GM21619 (cell line): ENCODE measurements around the gene PLEKHG7.
"Not testable (repeated sequence)": the region's sequence is repeated elsewhere in the genome, so short reads cannot be mapped to it uniquely, and the experiment has no call there.

Experiments
- ATAC-seq: cut with Tn5 transposase; IDR thresholded peaks from one replicate; pipeline ENCODE4 v1.9.1; 2021; ENCODE audit not compliant: unreplicated experiment

The PLEKHG7 gene

DNA sequence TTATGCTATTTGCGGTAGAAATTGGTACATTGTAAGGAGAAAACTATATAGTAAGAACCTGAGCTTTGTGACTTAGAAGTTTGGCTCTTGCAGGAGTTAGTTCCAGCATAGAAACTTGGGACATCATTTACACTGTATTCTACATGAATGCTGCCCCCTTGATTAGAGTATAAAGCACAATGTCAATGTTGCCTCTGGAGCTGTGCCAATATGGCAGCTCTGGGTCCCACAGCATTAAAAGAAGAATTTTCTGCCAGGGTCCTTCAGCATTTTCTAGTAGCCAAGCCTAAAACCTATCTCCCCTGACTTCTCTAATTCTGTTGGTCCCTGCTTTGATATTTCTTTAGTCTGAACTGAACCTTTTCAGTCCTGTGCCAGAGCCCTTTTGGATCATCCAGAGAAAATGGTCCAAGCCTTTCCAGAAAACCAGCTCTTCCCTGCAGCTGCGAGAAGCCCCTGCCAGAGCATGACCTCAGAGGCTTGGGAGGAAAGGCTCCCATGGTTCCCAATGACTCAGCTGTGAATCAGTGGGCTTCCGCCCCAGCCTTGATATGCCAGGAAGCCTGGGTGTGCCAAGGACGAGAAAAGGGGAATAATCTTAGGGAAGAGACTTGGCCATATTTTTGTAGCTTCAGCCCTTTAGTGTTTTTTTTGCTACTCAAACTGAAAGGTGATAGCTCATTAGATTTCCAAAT is 43.2 kb downstream of the PLEKHG7 start:
- no peak for ATAC-seq

DNA sequence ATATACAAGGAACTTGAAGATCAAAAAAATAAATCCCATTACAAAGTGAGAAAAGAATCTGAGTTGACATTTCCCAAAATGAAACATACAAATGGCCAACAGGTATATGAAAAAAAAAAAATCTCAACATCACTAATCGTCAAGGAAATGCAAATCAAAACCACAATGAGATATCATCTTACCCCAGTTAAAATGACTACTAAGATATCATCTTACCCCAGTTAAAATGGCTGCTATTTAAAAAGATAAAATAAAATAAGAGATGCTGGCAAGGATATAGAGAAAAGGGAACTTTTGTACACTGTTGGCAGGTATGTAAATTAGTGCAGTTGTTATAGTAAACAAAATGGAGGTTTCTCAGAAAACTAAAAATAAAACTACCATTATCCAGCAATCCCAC is 44.4 kb downstream of the PLEKHG7 start:
- ATAC-seq = no peak

DNA sequence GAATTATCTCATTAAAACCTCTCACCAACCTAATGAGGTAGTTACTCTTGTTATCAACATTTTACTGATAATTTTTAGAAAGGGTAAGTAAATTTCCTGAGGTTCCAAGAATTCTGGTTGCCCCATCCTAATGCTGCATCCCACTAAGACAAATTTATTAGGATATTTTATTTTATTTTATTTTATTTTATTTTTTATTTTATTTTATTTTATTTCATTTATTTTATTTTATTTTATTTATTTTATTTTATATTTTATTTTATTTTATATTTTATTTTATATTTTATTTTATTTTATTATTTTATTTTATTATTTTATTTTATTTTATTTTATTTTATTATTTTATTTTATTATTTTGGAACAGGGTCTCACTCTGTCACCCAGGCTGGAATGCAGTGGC is 46.9 kb downstream of the PLEKHG7 start:
- not testable (repeated sequence) for ATAC-seq

DNA sequence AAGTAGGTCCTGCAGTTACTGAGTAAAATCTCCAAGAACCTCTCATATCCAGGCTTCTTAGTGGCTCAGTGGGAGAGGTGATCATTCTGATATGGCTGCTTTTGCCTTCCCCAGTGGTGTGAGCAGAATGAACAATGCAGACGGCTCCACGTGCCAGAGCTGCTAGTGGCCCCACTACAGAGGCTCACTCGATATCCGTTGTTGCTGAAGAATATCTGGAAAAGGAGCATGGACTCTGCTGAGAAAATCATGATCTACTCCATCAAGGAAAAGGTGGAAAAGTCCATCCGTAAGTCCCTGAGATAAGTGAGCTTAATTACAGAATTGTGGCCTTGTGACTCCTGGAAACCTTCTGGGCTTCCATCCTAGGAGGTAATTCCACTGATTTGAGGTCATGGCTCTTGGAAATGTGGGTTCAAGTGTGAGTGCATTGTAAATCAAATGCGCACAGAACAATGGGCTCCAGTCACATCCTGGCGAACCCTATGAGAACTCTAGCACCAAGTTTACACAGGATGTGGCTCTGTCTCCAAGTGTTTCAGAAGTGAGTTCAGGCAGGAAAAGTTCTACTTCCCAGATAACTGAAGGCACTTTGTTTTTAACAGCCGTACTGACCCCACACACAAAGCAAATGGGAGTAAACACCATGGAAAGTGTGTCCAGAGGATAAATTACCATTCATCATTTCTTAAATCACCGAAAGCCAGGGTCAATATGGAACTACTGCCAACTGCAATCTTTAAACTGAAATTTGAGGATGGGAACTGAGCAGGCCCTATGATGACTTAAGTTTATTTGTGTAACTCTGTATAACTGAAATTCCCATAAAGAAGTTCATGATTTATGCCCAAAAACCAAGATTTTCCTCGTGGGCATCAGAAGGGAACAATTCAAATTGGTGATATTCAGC is 51.4 kb downstream of the PLEKHG7 start:
- ATAC-seq = no peak

DNA sequence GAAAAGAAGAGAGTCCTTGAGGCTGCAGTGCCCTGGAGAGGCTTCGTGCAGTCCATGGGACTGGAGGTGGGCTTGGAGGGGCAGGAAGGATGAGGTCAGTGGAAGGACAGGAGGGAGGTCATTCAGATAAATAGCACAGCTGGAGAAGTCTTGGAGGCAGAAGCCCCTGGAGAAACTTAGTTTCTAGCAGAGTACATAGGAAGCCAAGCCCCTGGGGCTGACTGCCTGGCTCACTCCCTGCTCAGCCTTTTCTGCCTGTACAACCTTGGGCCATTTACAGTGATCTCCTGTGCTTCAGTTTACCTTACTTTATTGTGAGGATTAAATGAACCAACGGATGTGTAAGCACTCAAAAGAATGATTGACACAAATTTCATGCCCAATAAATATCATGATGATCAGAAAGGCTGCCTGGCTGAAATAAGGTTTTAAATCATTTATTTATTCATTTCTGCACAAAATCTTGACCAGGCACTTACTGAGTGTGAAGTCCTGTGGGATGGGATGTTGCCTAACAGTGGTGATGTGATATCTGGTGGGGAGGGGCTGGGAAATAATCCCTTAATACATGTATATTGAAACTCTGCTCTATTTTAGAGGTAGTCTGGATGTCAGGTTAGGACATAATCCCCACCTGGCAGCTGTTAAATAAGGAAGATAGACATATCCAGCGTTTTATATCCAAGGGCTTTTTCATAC is 54.3 kb downstream of the PLEKHG7 start:
- no peak for ATAC-seq

DNA sequence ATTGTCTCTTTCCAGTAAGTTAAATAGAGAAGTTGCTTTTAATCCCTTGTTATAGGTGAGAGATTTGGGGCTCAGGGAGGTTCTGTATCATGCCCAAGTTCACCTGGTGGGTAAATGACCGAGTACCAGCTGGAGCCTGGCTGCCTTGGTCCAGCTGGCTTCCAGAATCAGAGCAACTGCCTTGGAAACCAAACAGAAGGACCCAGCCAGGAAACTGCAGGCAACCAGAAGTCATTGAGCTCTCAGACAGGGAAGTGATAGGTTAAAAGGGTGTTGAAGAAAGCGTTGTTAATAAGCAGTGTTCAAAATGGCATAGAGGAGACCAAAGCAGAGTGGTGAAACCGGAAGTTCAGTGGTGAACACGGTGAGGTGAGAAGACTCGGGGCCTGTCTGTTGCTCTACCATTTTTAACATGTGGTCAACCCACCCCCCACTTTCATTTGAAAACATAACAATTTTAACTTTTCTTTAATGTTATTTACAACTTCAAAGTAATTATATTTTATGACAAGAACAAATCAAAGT is 54.9 kb downstream of the PLEKHG7 start:
- no peak for ATAC-seq

DNA sequence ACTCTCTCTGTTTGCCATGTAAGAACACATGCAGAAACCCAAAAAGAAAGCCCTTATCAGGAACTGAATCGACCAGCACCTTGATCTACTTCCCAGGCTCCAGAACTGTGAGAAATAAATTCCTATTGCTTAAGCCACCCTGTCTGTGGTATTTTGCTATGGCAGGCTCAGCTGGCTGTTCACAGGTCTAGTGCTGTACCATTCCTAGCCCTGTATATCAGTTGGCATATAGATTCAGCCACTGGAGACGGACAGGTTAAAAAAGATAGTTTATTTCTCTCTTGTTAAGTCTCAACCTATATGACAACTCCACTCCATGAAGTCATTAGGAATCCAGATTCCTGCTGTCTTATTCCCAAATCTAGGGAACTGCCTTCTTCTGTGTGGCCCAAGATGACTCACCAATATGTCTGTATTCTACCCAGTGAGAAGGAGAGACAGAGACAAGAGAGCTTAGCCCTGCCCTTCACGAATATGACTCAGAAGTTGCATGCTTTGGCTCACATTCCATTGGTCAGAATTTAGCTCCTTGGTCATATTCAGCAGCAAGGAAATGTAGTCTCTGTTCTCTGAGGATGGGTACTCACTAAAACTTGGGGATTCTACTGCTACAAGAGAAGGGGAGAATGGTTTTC is 57.0 kb downstream of the PLEKHG7 start:
- no peak for ATAC-seq

DNA sequence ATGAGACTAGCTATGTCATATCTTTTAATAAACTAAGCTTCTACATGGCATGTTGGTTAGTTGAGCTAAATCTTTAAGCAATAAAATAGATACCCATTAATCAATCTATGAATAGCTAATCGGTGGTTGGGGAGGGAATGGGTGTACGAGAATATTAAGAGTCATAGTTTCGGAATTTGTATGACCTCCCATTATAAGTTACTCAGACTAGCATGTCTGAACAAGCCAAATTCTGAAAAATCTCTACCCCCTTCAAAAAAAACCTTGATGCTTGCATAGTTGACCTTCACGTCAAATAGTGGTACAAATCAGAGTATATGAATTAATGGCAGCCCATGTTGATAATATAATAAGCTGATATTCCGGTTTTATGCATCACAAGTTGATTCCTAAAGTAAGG is 60.0 kb downstream of the PLEKHG7 start:
- ATAC-seq = no peak

DNA sequence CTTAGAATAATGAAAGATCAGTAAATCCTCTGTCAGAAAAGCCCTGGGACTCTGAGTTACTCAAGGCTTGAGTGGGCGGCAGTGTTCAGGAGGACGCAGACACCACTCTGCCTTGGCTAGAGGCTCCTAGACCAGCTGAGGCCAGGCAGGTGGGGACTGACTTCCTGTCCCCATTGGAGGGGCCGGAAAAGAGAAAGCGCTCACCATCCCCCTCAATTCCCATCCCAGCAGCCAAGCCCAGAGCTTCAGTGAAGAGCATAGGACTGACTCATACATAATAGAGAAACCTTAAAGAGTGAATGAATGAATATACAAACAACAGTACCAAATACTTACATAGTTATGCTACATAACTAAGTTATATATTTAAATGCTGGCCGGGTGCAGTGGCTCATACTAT is 62.0 kb downstream of the PLEKHG7 start:
- no peak for ATAC-seq

DNA sequence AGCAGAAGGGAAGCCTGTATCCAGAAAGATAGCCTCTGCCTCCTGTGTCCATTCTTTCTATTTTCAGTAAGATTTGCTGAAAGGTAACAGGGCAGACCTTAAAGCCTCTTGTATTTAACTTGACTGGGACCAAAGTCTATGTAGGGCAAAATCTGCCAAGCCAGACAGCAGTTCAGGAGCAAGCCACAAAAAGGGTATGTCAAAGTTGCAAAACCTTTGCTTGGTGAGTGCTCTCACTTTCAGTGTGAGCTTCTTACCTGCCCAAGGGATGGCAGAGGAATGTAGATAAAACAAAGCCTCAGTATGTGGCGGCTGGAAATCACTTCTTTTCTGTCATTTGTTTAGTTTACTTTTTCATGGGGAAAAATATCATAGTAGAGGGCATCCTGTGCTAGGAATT is 63.1 kb downstream of the PLEKHG7 start:
- no peak for ATAC-seq

DNA sequence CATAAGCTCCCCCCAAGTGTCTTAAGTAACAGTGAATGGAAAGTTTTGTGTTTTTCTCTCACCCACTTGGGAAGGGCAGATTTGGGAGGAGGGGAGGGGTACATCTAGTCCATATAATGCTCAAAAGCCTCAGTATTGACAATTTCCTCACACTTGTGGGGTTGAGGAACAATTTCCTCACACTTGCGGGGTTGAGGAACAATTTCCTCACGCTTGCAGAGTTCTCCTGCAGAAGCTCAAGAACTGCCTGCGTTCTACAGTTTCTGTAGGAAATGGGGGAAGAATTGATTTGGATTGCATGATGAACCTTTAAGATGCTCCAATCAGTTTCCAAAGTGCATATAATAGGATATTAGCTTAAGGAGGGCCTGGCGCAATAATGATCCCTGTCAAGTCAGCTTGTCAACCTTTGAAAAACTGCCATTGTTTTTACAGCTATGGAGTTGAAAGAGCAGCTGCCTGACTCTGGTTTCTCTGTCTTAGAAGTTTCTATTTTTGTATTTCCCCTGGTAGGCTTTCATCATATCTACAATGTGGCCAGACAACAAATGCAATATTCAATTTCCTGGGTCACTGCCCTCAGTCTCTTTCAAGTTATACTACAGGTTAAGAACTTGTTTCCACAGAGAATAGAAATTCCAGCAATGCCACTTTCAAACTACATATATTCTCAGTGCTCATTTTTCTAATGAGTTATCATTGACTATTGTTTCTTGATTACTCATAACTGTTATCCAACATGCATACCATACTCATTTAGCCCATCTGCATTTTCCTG is 66.5 kb downstream of the PLEKHG7 start:
- ATAC-seq = peak; percentile 83

DNA sequence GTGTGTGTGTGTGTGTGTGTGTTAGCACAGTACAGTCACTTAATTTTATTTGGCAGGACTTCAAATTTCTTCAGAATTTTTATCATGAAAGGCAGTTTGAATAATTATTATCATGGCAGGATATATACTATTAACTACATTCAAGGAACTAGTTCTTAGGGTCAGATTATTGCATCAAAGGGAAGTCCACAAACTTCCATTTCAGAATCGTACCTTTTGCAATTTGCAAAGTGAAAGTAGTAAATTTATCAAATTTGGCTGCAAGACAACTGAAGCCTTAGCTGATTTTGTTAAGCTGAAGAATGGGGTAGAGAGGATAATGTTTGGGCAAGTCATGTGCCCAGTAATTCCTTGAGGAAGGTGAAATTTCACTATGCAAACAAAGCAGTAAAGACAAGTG is 68.2 kb downstream of the PLEKHG7 start:
- no peak for ATAC-seq

DNA sequence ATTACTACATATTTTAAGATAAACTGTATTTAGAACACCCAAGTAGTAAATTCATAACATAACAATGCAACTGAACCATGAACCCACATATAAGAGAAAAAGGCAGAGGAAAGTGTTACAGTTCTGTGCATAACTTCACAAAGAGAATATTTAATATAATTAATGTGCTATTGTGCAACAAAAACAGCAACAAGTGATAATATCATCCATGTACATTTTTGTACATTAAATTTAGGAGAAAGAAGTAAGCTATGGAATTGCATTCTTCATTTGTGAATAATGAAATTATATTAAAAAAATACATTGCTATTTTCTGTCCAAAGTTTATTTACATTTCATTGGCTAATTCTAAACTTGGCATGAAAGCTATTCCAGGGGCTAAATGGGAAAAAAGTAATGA is 72.6 kb downstream of the PLEKHG7 start:
- ATAC-seq = no peak

DNA sequence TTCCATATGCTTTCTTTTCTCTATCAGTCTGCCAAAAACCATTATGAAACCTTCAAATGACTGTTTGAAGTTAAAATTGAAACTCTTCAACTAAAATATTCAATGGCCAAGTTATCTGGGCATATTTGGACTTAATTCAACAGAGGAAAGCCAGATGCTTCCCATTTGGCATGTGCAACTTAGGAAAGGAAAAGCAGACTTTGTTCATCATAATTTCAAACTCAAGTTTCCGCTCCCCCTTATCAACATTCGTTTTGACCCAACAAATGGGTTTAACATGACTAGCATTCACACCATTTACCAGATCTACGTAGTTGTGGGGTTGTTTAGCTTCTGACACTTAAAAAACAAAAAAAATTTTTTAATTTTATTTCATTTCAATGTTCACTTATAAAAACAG is 75.7 kb downstream of the PLEKHG7 start:
- no peak for ATAC-seq

DNA sequence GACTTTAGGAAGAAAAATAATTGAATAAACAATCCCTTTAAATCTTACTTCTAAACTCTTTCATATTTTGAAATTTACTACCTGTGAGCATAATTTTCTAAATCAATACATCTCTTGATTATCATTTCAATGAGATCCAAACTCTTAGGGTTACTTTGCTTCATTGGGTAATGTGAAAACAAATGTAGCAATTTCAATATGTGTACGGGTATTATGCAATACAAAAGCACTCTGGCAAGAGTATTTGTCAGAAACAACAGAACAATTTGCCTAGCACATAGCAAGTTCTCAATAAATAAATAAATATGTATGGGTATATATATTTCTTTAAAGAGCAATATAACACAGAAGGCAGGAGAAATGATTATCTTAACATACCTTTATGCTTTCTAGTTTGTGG is 77.1 kb downstream of the PLEKHG7 start:
- no peak for ATAC-seq

DNA sequence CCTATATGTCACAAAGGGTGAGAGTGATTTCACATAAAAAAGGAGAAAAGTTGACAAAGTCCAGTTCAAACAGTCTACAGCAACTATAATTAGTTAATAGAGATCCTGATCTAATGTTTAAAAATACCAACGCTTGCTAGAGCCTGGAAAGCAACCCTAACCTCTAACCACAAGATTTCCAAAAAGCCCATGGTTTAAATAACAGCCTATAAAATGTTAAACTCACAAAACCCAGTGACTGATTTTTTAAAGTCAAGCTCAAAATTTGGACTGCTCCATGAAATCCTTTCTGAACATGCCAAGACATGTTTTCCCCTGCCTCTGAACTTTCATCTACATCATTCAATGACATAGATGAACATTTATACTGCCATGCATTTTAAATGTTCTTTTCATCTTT is 81.6 kb downstream of the PLEKHG7 start:
- ATAC-seq = no peak

DNA sequence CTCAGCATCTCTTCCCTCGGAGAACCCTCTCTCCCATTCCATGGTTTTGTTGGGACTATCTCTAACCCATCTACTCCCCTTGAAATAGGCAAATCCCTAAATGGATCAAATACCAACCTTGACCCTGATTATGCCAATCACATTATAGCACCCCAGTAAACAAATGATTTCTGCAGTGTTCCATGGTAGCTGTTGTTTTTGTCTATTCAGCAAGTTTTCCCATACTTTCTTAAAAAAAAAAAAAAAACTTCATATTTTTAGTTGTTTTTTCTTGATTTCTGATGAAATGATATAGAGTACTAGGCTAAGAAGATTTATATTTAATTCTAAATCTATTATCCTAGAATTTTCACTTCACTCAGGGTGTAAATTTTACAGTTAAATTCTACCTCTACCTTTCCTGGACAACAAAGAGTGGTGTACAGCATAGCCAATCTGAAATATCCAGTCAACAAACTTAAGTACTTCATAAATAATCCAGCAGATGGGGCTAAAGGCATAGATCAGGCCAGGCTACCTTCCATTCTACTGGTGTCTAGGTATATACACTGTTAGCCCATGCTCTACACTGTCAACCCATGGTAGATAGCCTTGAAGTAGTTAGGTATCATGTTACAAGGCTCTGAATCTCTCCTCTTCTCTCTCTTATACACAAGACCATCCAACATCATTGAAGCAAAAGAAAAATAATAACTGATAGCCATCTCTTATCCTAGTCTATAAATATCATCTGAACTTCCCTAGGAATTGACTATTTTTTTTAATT is 82.2 kb downstream of the PLEKHG7 start:
- ATAC-seq = peak; percentile 97

DNA sequence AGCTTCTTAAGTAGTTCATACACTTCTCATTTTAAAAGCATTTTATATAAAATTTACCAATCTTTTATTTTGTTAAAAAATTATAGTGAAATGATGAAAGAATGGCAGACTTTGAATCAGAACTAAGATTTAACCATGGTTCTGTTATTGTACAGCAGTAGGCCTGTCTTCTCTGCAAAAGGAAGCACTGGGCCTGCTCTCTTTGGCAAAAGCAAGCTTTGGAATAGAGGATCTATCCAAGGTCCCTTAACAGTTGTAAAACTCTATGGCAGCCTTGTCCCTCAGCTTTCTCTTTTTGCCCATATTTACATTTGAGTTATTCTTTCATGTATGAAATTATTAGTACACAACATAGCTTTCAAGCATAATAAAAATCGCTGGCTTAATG is 82.8 kb downstream of the PLEKHG7 start:
- no peak for ATAC-seq

DNA sequence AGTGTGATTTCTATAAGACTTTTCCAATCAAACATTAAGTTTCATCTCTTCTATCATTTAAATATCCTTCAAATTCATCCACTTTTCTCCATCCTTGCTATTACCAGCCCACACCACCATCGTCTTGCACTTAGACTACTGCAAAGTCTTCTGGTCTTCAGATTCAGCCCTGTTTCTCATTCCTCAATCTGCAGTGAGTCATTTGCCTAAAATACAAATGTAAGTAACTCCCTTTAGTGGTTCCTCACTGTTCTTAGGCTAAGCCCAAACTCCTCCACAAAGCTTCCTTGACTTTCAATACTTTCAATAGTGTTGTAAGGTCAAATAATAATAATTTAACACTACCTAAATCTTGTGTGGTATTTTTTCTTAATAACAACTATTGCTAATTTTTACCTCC is 83.3 kb downstream of the PLEKHG7 start:
- ATAC-seq = no peak

DNA sequence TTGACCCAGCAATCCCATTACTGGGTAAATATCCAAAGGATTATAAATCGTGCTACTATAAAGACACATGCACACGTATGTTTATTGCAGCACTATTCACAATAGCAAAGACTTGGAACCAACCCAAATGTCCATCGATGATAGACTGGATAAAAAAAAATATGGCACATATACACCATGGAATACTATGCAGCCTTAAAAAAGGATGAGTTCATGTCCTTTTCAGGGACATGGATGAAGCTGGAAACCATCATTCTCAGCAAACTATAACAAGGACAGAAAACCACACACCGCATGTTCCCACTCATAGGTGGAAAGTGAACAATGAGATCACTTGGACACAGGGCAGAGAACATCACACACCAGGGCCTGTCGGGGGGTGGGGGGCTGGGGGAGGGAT is 91.6 kb downstream of the PLEKHG7 start:
- not testable (repeated sequence) for ATAC-seq
